ENCODE data around the gene NF1.
"Not testable (repeated sequence)": the region's sequence is repeated elsewhere in the genome, so short reads cannot be mapped to it uniquely, and the experiment has no call there.

Gene NF1

GRCh38 chr17:31281061-31281460, 186.3 kb downstream of the NF1 start:
- Histone ChIP-seq H3K9me3 (ENCODE audit: control insufficient read depth, low read length) (no peaks in the 10 kb centered on the region), H3K27me3 (replicated peaks; ENCODE audit: control insufficient read depth, insufficient read depth, low read length, poor library complexity, severe bottlenecking) (no peaks in the 10 kb centered on the region), H3K4me3 (ENCODE audit: insufficient read depth, low read depth, low read length, poor library complexity, severe bottlenecking) (no peak overlapping the region), H3K27ac (ENCODE audit: insufficient read depth, low read length, poor library complexity, severe bottlenecking) (no peak overlapping the region), H3K4me1 (ENCODE audit: control insufficient read depth, insufficient read depth, low read length, poor library complexity, severe bottlenecking) (no peaks in the 10 kb centered on the region), H3K36me3 (ENCODE audit: control insufficient read depth, insufficient read depth, low read length) (no peaks in the 10 kb centered on the region)
- no peak for DNase-seq

DNA sequence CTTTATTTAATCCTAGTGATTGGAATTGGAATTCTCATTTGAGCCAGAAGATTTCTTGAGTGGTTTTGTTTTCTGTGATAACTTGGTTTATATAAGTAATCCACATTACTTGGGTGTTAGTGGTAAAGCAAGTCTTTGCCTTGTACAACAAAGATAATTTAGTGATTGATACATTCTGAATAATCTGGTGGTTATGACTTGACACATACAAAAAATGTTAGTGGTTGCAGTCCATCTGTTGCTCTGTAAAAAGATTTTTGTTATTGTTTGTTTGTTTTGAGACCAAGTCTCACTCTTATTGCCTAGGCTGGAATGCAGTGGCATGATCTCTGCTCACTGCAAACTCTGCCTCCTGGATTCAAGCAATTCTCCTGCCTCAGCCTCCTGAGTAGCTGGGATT, 189.1 kb downstream of the NF1 start:
- H3K4me3 ChIP-seq (ENCODE audit: insufficient read depth, low read depth, low read length, poor library complexity, severe bottlenecking), result no peak overlapping the region
- no peaks in the 10 kb centered on the region for H3K27me3 ChIP-seq (replicated peaks; ENCODE audit: control insufficient read depth, insufficient read depth, low read length, poor library complexity, severe bottlenecking)
- DNase-seq, result no peak
- H3K27ac ChIP-seq (ENCODE audit: insufficient read depth, low read length, poor library complexity, severe bottlenecking), result no peak overlapping the region
- no peaks in the 10 kb centered on the region for H3K9me3 ChIP-seq (ENCODE audit: control insufficient read depth, low read length)
- H3K36me3 ChIP-seq (ENCODE audit: control insufficient read depth, insufficient read depth, low read length), result no peaks in the 10 kb centered on the region
- H3K4me1 ChIP-seq (ENCODE audit: control insufficient read depth, insufficient read depth, low read length, poor library complexity, severe bottlenecking), result no peaks in the 10 kb centered on the region

- DNase-seq, result no peak
- Histone ChIP-seq H3K9me3 (ENCODE audit: control insufficient read depth, low read length) (no peaks in the 10 kb centered on the region), H3K27ac (ENCODE audit: insufficient read depth, low read length, poor library complexity, severe bottlenecking) (no peak overlapping the region), H3K36me3 (ENCODE audit: control insufficient read depth, insufficient read depth, low read length) (no peaks in the 10 kb centered on the region), H3K4me1 (ENCODE audit: control insufficient read depth, insufficient read depth, low read length, poor library complexity, severe bottlenecking) (no peaks in the 10 kb centered on the region), H3K4me3 (ENCODE audit: insufficient read depth, low read depth, low read length, poor library complexity, severe bottlenecking) (no peak overlapping the region), H3K27me3 (replicated peaks; ENCODE audit: control insufficient read depth, insufficient read depth, low read length, poor library complexity, severe bottlenecking) (no peaks in the 10 kb centered on the region)
Observed at GRCh38 chr17:31286587-31286986, 191.8 kb downstream of the NF1 start.

DNA sequence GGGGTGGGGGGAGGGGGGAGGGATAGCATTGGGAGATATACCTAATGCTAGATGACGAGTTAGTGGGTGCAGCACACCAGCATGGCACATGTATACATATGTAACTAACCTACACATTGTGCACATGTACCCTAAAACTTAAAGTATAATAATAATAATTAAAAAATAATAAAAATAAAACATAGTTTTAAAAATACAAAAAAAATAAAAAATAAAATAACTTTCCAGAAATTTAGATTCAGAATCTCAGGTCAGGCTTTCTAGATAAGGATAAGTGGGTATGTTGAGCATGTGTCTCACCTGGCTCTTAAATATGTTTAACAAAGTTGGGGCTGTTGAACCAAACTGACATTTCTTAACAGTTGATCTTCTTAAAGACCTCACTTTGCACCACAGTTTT, 193.2 kb downstream of the NF1 start:
- H3K36me3 ChIP-seq (ENCODE audit: control insufficient read depth, insufficient read depth, low read length); H3K27me3 ChIP-seq (replicated peaks; ENCODE audit: control insufficient read depth, insufficient read depth, low read length, poor library complexity, severe bottlenecking): not testable (repeated sequence)

GRCh38 chr17:31289790-31290189, 195.0 kb downstream of the NF1 start:
- H3K27me3 ChIP-seq (replicated peaks; ENCODE audit: control insufficient read depth, insufficient read depth, low read length, poor library complexity, severe bottlenecking), result no peaks in the 10 kb centered on the region
- H3K36me3 ChIP-seq (ENCODE audit: control insufficient read depth, insufficient read depth, low read length), result no peaks in the 10 kb centered on the region
- no peak overlapping the region for H3K27ac ChIP-seq (ENCODE audit: insufficient read depth, low read length, poor library complexity, severe bottlenecking)
- DNase-seq, result no peak
- H3K4me3 ChIP-seq (ENCODE audit: insufficient read depth, low read depth, low read length, poor library complexity, severe bottlenecking), result no peak overlapping the region
- no peaks in the 10 kb centered on the region for H3K9me3 ChIP-seq (ENCODE audit: control insufficient read depth, low read length)
- H3K4me1 ChIP-seq (ENCODE audit: control insufficient read depth, insufficient read depth, low read length, poor library complexity, severe bottlenecking), result no peaks in the 10 kb centered on the region

More for the DNA sequence above, 193.2 kb downstream of the NF1 start:
- not testable (repeated sequence) for H3K4me1 ChIP-seq (ENCODE audit: control insufficient read depth, insufficient read depth, low read length, poor library complexity, severe bottlenecking); H3K9me3 ChIP-seq (ENCODE audit: control insufficient read depth, low read length); H3K27ac ChIP-seq (ENCODE audit: insufficient read depth, low read length, poor library complexity, severe bottlenecking); H3K4me3 ChIP-seq (ENCODE audit: insufficient read depth, low read depth, low read length, poor library complexity, severe bottlenecking); DNase-seq

DNA sequence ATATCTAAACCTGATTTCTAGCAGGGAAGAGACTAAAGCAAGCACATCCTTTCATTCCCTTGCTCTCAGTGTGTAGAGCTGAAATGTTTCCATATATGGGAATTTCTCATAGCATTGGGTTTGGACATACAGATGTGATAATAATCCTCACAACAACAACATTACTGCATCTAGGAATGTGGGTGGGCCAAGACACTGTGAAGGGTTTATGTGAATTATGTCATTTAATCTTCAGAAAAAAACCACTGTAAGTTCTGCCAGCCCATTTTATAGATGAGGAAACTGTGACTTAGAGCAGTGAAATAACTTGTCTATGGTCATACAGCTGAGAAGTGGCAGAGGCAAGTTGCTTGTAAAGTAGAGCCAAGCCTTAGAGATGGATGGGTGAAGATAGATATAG, 197.0 kb downstream of the NF1 start:
- Histone ChIP-seq H3K9me3 (ENCODE audit: control insufficient read depth, low read length) (no peaks in the 10 kb centered on the region), H3K4me3 (ENCODE audit: insufficient read depth, low read depth, low read length, poor library complexity, severe bottlenecking) (no peak overlapping the region), H3K36me3 (ENCODE audit: control insufficient read depth, insufficient read depth, low read length) (no peaks in the 10 kb centered on the region), H3K4me1 (ENCODE audit: control insufficient read depth, insufficient read depth, low read length, poor library complexity, severe bottlenecking) (no peaks in the 10 kb centered on the region), H3K27me3 (replicated peaks; ENCODE audit: control insufficient read depth, insufficient read depth, low read length, poor library complexity, severe bottlenecking) (no peaks in the 10 kb centered on the region), H3K27ac (ENCODE audit: insufficient read depth, low read length, poor library complexity, severe bottlenecking) (no peak overlapping the region)
- DNase-seq, result no peak

DNA sequence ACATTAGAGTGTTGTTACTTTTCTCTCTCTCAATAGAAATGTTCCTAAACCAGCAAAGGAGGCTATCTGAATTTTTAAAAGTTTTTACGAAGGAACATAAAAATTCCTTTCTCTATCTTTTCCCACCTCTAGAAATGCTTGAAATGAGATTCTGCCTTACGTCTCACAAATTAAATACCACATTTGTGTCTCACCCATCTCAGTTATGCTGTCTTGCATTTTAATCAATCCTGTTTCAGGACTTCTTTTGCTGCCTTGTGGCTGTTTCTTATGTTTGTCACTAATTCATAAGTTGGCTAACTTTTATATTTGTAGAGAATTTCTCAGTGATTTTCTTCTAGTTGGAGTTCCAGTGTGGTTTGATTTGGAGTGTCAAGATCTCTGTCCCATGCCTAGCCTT, 198.8 kb downstream of the NF1 start:
- Histone ChIP-seq H3K9me3 (ENCODE audit: control insufficient read depth, low read length) (no peaks in the 10 kb centered on the region), H3K27ac (ENCODE audit: insufficient read depth, low read length, poor library complexity, severe bottlenecking) (no peak overlapping the region), H3K4me3 (ENCODE audit: insufficient read depth, low read depth, low read length, poor library complexity, severe bottlenecking) (no peak overlapping the region), H3K36me3 (ENCODE audit: control insufficient read depth, insufficient read depth, low read length) (no peaks in the 10 kb centered on the region), H3K27me3 (replicated peaks; ENCODE audit: control insufficient read depth, insufficient read depth, low read length, poor library complexity, severe bottlenecking) (no peaks in the 10 kb centered on the region), H3K4me1 (ENCODE audit: control insufficient read depth, insufficient read depth, low read length, poor library complexity, severe bottlenecking) (no peaks in the 10 kb centered on the region)
- no peak for DNase-seq

DNA sequence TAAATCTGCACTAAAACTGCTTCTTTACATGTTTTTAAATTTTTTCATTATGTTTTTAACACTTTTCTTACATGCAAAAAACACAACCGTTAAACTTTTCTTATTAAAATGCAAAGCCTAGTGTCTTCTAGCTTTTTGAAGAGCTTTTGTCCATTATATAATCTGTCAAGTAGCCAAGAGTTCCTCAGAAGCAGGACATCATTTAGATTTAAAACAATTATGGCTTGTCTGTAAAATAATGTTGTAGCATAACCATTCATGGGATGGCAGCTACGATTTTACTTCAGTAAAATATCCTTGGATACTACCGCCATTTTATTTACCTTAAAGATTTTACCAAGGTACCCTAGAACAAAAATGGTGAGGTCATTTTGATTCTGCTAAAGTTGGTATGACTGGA, 199.5 kb downstream of the NF1 start:
- Histone ChIP-seq H3K27ac (ENCODE audit: insufficient read depth, low read length, poor library complexity, severe bottlenecking) (no peak overlapping the region), H3K9me3 (ENCODE audit: control insufficient read depth, low read length) (no peaks in the 10 kb centered on the region), H3K4me1 (ENCODE audit: control insufficient read depth, insufficient read depth, low read length, poor library complexity, severe bottlenecking) (no peaks in the 10 kb centered on the region), H3K36me3 (ENCODE audit: control insufficient read depth, insufficient read depth, low read length) (no peaks in the 10 kb centered on the region), H3K4me3 (ENCODE audit: insufficient read depth, low read depth, low read length, poor library complexity, severe bottlenecking) (no peak overlapping the region), H3K27me3 (replicated peaks; ENCODE audit: control insufficient read depth, insufficient read depth, low read length, poor library complexity, severe bottlenecking) (no peaks in the 10 kb centered on the region)
- no peak for DNase-seq

DNA sequence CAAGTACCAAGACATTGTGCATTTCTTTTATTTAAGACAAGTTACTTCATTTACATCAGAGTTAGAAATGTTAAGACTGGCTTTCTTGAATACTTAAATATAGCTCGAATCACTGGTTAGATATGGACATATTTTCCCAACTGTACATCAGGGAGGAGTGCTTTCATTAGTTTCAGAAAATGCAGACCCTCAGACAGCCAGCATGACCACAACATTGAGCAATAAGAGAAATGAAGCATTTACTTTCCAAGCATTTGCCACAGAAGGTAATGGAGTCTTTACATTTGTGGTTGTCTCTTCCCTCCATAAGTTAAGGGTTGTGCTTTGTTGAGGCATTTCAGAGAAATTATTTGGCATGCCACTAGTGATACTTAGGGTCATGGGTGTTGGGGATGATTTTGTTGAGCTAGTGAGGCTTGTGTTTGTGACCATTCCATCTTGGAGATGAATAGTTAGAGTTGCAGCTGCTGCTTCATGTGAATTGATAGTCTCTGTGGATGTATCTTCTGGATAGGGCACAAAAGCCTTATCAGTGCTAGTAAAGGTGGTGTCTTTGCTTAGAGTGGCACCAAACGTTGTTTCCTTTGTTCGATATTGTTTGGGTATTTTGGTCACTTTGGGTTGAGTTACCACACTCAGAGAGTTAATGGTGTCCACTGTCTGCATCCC, 200.2 kb downstream of the NF1 start:
- H3K36me3 ChIP-seq (ENCODE audit: control insufficient read depth, insufficient read depth, low read length), result no peaks in the 10 kb centered on the region
- no peaks in the 10 kb centered on the region for H3K9me3 ChIP-seq (ENCODE audit: control insufficient read depth, low read length)
- H3K4me1 ChIP-seq (ENCODE audit: control insufficient read depth, insufficient read depth, low read length, poor library complexity, severe bottlenecking), result no peaks in the 10 kb centered on the region
- H3K27me3 ChIP-seq (replicated peaks; ENCODE audit: control insufficient read depth, insufficient read depth, low read length, poor library complexity, severe bottlenecking), result no peaks in the 10 kb centered on the region
- no peak overlapping the region for H3K4me3 ChIP-seq (ENCODE audit: insufficient read depth, low read depth, low read length, poor library complexity, severe bottlenecking)
- no peak for DNase-seq
- no peak overlapping the region for H3K27ac ChIP-seq (ENCODE audit: insufficient read depth, low read length, poor library complexity, severe bottlenecking)

GRCh38 chr17:31295489-31295871, 200.7 kb downstream of the NF1 start:
- H3K9me3 ChIP-seq (ENCODE audit: control insufficient read depth, low read length), result no peaks in the 10 kb centered on the region
- no peaks in the 10 kb centered on the region for H3K27me3 ChIP-seq (replicated peaks; ENCODE audit: control insufficient read depth, insufficient read depth, low read length, poor library complexity, severe bottlenecking)
- no peak overlapping the region for H3K4me3 ChIP-seq (ENCODE audit: insufficient read depth, low read depth, low read length, poor library complexity, severe bottlenecking)
- no peak for DNase-seq
- H3K36me3 ChIP-seq (ENCODE audit: control insufficient read depth, insufficient read depth, low read length), result no peaks in the 10 kb centered on the region
- no peak overlapping the region for H3K27ac ChIP-seq (ENCODE audit: insufficient read depth, low read length, poor library complexity, severe bottlenecking)
- no peaks in the 10 kb centered on the region for H3K4me1 ChIP-seq (ENCODE audit: control insufficient read depth, insufficient read depth, low read length, poor library complexity, severe bottlenecking)
